CD14-positive monocyte (primary cell): ENCODE data around the gene SIAH3. TPM values are rescaled to one million over a fixed set of nuclear protein-coding genes. Genes with fewer than 3 reads are reported as not detected.

Source experiments
- DNase-seq, 3 donors: peaks; one replicate each; pipeline ENCODE4 v3.0.0-alpha.2; 2011 to 2022
- H2AFZ ChIP-seq: 2 replicates; pipeline ENCODE4 v1.6.0; 2012; ENCODE audit warnings: mild to moderate bottlenecking, low read depth, low read length, inconsistent platforms; ENCODE audit not compliant: insufficient read depth, poor library complexity, severe bottlenecking
- H3K27ac ChIP-seq, 2 donors: 1 replicate in 1 of 2; 2 replicates in 1 of 2; pipeline ENCODE4 v1.5.1; 2012 to 2013; ENCODE audit warnings: low read length in 2 of 2, control low read depth in 1 of 2, inconsistent platforms in 1 of 2, low read depth in 1 of 2, mild to moderate bottlenecking in 1 of 2
- H3K27me3 ChIP-seq, 2 donors: one replicate each; pipeline versions ENCODE4 v1.6.0 to v1.6.1; 2011 to 2013; ENCODE audit warnings: low read length in 2 of 2; ENCODE audit not compliant: control insufficient read depth in 2 of 2, insufficient read depth in 2 of 2
- H3K36me3 ChIP-seq, 2 donors: replicated peaks in 1 of 2; 1 replicate in 1 of 2; 2 replicates in 1 of 2; pipeline versions ENCODE4 v1.5.1 to v1.6.1; 2012 to 2013; ENCODE audit warnings: low read length in 2 of 2, control low read depth in 1 of 2, inconsistent platforms in 1 of 2, mild to moderate bottlenecking in 1 of 2; ENCODE audit not compliant: insufficient read depth in 2 of 2, control insufficient read depth in 1 of 2
- H3K4me1 ChIP-seq, 2 donors: 1 replicate in 1 of 2; 2 replicates in 1 of 2; pipeline versions ENCODE4 v1.5.1 to v1.6.1; 2012 to 2013; ENCODE audit warnings: low read length in 2 of 2, control low read depth in 1 of 2, inconsistent platforms in 1 of 2, mild to moderate bottlenecking in 1 of 2, moderate library complexity in 1 of 2; ENCODE audit not compliant: insufficient read depth in 2 of 2, control insufficient read depth in 1 of 2
- H3K4me2 ChIP-seq: replicated peaks from 2 replicates; pipeline ENCODE3; 2012; ENCODE audit warnings: low read length, moderate library complexity, mild to moderate bottlenecking; ENCODE audit not compliant: poor library complexity, severe bottlenecking; ENCODE audit errors: extremely low read depth
- H3K4me3 ChIP-seq, 3 experiments: fragments of 200-600 bp in 1 of 3; sonication (generic) in 1 of 3; replicated peaks in 1 of 3; 1 replicate in 2 of 3; 2 replicates in 1 of 3; pipeline ENCODE4 v1.5.1; 2011 to 2013; ENCODE audit warnings: low read length in 3 of 3, mild to moderate bottlenecking in 3 of 3, control low read depth in 2 of 3, low read depth in 2 of 3, inconsistent platforms in 1 of 3, moderate library complexity in 1 of 3
- H3K79me2 ChIP-seq: 2 replicates; pipeline ENCODE4 v1.6.0; 2012; ENCODE audit warnings: mild to moderate bottlenecking, control low read depth, inconsistent platforms, low read length, moderate library complexity; ENCODE audit not compliant: insufficient read depth
- H3K9ac ChIP-seq: 2 replicates; pipeline ENCODE4 v1.6.0; 2017; ENCODE audit warnings: low read length, mild to moderate bottlenecking; ENCODE audit not compliant: insufficient read depth, poor library complexity, severe bottlenecking
- H3K9me3 ChIP-seq, 2 donors: replicated peaks in 1 of 2; 1 replicate in 1 of 2; 2 replicates in 1 of 2; pipeline versions ENCODE4 v1.5.1 to v1.6.1; 2012 to 2013; ENCODE audit warnings: low read length in 2 of 2, control low read depth in 1 of 2; ENCODE audit not compliant: control insufficient read depth in 1 of 2, insufficient read depth in 1 of 2
- H4K20me1 ChIP-seq: 2 replicates; pipeline ENCODE4 v1.6.0; 2012; ENCODE audit warnings: mild to moderate bottlenecking, low read length, control low read depth, moderate library complexity; ENCODE audit not compliant: insufficient read depth
- H3K27ac Mint-ChIP-seq, 7 donors: one replicate each; pipeline ENCODE4 v1.8.0; 2020; ENCODE audit warnings: mild to moderate bottlenecking in 7 of 7, mixed read lengths in 7 of 7, moderate library complexity in 6 of 7, inconsistent platforms in 2 of 7
- H3K27me3 Mint-ChIP-seq, 3 donors: one replicate each; pipeline ENCODE4 v1.8.0; 2021 to 2022; ENCODE audit warnings: low read depth in 3 of 3, mild to moderate bottlenecking in 3 of 3, mixed read lengths in 3 of 3, moderate library complexity in 3 of 3, inconsistent platforms in 1 of 3
- H3K36me3 Mint-ChIP-seq, 2 donors: one replicate each; pipeline ENCODE4 v1.8.0; 2020; ENCODE audit warnings: mixed read lengths in 2 of 2, inconsistent platforms in 1 of 2, mild to moderate bottlenecking in 1 of 2
- H3K4me1 Mint-ChIP-seq: one replicate; pipeline ENCODE4 v1.8.0; 2020; ENCODE audit warnings: mild to moderate bottlenecking, mixed read lengths
- H3K4me3 Mint-ChIP-seq, 2 donors: one replicate each; pipeline ENCODE4 v1.8.0; 2020; ENCODE audit warnings: mild to moderate bottlenecking in 2 of 2, mixed read lengths in 2 of 2, moderate library complexity in 1 of 2
- H3K9me3 Mint-ChIP-seq, 7 donors: one replicate each; pipeline ENCODE4 v1.8.0; 2020 to 2022; ENCODE audit warnings: mixed read lengths in 7 of 7, mild to moderate bottlenecking in 6 of 7, moderate library complexity in 6 of 7, inconsistent platforms in 2 of 7
- WGBS: methylation state at CpG from one replicate; pipeline ENCODE4 v1.1.5; 2013; ENCODE audit warnings: missing lambda C conversion rate; ENCODE audit not compliant: insufficient coverage; 5-methylcytosine and 5-hydroxymethylcytosine counted together
- intact Hi-C, 2 donors: fragments of 100-400 bp; cut with micrococcal nuclease; formaldehyde crosslinking; loops; one replicate each; pipeline versions ENCODE4 v1.15.0 to v1.15.1; 2023
- polyA plus RNA-seq, 3 donors: library from polyadenylated mRNA; depleted of rRNA in 1 of 3; unstranded in 2 of 3; stranded (reverse) in 1 of 3; fragments of 300-500 nt in 2 of 3; fragments of >200 nt in 1 of 3; fragmentation: Illumina TruSeq in 2 of 3; gene quantifications; 1 replicate in 2 of 3; 2 replicates in 1 of 3; pipeline ENCODE4 v1.2.3, GENCODE V29; 2012 to 2021
- TF ChIP-seq, protein P1 (sequence below): fragments of 200-600 bp; IDR thresholded peaks from one replicate; pipeline ENCODE4 v1.8.0; 2022; ENCODE audit warnings: antibody characterized with exemption, mild to moderate bottlenecking

SIAH3 gene
- polyA plus RNA-seq, 3 donors = not detected

DNA sequence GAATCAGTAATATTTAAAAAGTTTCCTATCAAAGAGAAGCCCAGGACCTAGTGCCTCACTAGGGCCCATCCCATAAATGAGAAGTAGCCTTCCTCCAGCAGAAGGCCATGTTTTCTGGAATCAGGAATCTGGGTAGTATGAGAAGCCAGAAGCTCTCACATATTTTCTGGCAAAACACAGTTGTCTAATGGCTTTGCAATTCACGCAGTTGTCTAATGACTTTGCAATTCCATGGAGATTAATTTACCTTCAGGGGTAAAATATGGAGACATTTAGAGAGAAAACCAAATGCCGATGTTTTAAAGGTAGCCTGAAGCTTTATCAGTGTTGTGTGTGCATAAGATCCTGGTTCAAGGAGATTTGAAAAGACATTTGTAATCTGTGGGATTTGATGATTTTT, 29.8 kb upstream of the SIAH3 start:
- no peaks in the 10 kb centered on the region for H3K4me1 Mint-ChIP-seq
- 84% methylated on average over 2 of the region's 2 CpGs for WGBS

DNA sequence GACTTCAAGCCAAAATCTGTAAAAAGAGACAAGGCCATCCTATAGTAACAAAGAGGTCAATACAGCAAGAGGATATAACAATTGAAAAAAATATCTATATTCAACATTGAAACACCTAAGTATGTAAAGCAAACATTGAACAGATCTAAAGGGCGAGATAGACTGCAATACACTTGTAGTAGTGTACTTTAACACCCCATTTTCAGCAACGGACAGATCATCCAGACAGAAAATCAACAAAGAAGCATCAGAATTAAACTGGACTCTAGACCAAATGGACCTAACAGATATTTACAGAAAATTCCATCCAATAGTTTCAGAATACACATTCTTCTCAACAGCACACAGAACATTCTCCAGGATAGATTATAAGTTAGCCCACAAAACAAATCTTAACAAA, 28.7 kb upstream of the SIAH3 start:
- H3K9me3 ChIP-seq = no peaks in the 10 kb centered on the region
- Mint-ChIP-seq H3K4me1 (no peaks in the 10 kb centered on the region), H3K4me3 (no peak overlapping the region), H3K27ac (no peak overlapping the region), H3K36me3 (no peaks in the 10 kb centered on the region), H3K9me3 (no peaks in the 10 kb centered on the region), H3K27me3 (peaks cover 0 to 3% (median 1%) of the 10 kb centered on the region in 3 donors)
- no peak overlapping the region for H3K9ac ChIP-seq
- no peak overlapping the region for H3K4me2 ChIP-seq
- H2AFZ ChIP-seq = no peak overlapping the region
- no peaks in the 10 kb centered on the region for H3K79me2 ChIP-seq
- no peaks in the 10 kb centered on the region for H3K36me3 ChIP-seq
- H3K4me3 ChIP-seq = no peak overlapping the region
- no peaks in the 10 kb centered on the region for H3K27me3 ChIP-seq
- H3K27ac ChIP-seq = no peak overlapping the region
- intact Hi-C loops = no loop called here
- no peaks in the 10 kb centered on the region for H3K4me1 ChIP-seq
- WGBS = 100% methylated on average over 1 of the region's 2 CpGs
- TF ChIP-seq, protein P1, sequence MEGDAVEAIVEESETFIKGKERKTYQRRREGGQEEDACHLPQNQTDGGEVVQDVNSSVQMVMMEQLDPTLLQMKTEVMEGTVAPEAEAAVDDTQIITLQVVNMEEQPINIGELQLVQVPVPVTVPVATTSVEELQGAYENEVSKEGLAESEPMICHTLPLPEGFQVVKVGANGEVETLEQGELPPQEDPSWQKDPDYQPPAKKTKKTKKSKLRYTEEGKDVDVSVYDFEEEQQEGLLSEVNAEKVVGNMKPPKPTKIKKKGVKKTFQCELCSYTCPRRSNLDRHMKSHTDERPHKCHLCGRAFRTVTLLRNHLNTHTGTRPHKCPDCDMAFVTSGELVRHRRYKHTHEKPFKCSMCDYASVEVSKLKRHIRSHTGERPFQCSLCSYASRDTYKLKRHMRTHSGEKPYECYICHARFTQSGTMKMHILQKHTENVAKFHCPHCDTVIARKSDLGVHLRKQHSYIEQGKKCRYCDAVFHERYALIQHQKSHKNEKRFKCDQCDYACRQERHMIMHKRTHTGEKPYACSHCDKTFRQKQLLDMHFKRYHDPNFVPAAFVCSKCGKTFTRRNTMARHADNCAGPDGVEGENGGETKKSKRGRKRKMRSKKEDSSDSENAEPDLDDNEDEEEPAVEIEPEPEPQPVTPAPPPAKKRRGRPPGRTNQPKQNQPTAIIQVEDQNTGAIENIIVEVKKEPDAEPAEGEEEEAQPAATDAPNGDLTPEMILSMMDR = no peak
- DNase-seq = no peak
- no peaks in the 10 kb centered on the region for H4K20me1 ChIP-seq

More for the DNA sequence above, 29.8 kb upstream of the SIAH3 start:
- intact Hi-C loops = no loop called here
- Histone ChIP-seq H3K36me3 (no peaks in the 10 kb centered on the region), H3K4me3 (no peak overlapping the region), H2AFZ (no peak overlapping the region), H3K9ac (no peak overlapping the region), H3K4me1 (no peaks in the 10 kb centered on the region), H4K20me1 (no peaks in the 10 kb centered on the region), H3K9me3 (no peaks in the 10 kb centered on the region), H3K27me3 (no peaks in the 10 kb centered on the region), H3K27ac (no peak overlapping the region), H3K79me2 (no peaks in the 10 kb centered on the region), H3K4me2 (no peak overlapping the region)
- TF ChIP-seq, protein P1 = no peak
- Mint-ChIP-seq H3K36me3 (no peaks in the 10 kb centered on the region), H3K27ac (no peak overlapping the region), H3K27me3 (peaks cover 0 to 3% (median 1%) of the 10 kb centered on the region in 3 donors), H3K9me3 (no peaks in the 10 kb centered on the region), H3K4me3 (no peak overlapping the region)
- DNase-seq = no peak
